ENCODE data around the gene TBXA2R. TPM values are rescaled to one million over a fixed set of nuclear protein-coding genes. Genes with fewer than 3 reads are reported as not detected.
"Not testable (repeated sequence)": the region's sequence is repeated elsewhere in the genome, so short reads cannot be mapped to it uniquely, and the experiment has no call there.

Gene TBXA2R
- total RNA-seq, 1 experiment from 2014 or later, result not detected

GRCh38 chr19:3577723-3578344 lies 28.8 kb downstream of the TBXA2R start:
- no peak for DNase-seq (ENCODE audit: low read depth)

GRCh38 chr19:3576696-3577443 lies 29.8 kb downstream of the TBXA2R start:
- DNase-seq (ENCODE audit: low read depth), result no peak

DNA sequence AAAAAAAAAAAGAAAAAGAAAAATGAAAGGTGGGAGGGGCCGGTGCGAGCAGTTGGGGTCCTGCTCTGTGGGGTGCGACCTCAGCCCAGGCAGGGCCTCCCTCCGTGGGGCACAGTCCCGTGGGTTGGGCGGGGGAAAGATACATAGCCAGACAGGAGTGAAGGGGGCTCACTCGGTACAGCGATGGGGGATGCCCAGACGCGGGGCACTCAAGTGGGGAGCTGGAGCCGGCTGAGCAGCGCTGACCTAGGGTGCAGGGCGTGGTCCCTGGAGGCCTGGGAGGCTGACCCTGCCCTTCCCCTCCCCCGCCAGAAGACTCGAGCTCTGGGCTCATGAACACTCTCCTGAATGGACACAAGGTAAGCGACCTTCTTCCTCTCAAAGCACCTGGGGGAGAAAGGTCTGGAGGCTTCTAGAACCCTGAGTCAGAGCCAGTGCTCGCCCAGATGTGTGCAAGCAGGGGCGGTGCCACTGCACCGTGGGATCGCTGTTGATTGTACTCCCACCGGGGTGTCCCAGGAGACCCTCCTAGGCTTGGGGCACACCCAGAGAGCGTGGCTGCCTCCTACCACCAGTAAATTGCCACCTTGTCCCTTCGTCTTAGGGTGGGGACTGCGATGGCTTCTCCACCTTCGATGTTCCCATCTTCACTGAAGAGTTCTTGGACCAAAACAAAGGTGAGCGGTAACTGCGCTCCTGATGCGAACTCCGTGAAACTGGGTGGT lies 30.6 kb downstream of the TBXA2R start:
- no peak for DNase-seq (ENCODE audit: low read depth)

- DNase-seq (ENCODE audit: low read depth), result peak; percentile 57
Observed at GRCh38 chr19:3575260-3575741, 31.4 kb downstream of the TBXA2R start.

- DNase-seq (ENCODE audit: low read depth), result peak; percentile 98
Observed at GRCh38 chr19:3573858-3574637, 32.6 kb downstream of the TBXA2R start.

- peak; percentile 39 for DNase-seq (ENCODE audit: low read depth)
Observed at GRCh38 chr19:3573162-3573857, 33.4 kb downstream of the TBXA2R start.

DNA sequence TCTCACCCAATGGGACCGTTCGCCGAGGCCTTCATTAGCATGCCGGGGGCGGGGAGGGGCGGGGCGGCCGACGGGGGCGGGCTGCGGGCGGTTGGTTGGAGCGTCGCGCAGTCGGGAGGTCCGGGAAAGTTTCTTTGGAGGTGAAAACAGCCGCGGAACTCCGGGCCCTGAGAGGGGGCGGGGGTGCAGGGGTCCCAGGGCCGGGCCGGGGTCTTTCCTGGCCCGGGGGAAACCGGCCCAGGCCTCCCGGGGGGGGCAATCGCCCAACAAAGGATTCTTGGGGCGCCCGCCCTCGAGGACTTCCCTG lies 33.9 kb downstream of the TBXA2R start, which contains the start of gene HMG20B:
Gene HMG20B (plus strand): TSS at position 90 of the 307 bp plus-strand sequence. CDS start 366 bp downstream, outside the sequence.
- no peak for DNase-seq (ENCODE audit: low read depth)

DNA sequence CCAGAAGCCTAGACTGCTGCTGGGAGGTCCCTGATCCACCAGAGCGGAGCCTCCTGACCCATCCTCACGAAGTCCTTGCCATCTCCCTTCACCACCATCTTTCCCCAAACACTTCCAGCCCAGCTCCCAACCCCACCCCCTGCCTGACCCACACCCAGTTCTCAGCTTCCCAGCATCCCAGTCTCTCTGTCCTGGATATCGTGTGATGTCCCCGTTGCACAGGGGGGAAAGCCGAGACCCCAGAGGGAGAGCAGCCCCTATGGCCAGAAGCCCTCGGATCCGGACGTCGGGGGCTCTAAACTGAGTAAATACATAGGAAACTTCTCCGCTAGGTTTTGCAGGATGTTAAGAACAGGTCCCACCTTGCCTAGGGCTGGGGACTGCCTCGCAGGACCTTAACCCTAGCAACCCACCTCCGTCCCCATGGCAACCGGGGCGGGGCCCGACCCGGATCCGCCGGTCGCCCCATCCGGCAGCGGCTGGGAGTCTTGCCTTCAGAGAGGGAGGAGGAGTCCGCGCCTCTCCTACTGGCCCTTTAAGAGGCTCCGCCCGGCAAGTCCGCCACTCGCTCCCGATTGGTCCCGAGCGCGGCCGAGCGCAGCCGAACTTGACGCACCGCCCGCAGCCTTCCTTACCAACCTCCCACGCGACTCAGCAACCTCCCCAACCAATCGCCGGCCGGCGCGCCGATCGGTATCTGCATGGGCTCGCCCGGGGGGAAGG lies 34.4 kb downstream of the TBXA2R start:
- peak; percentile 100 for DNase-seq (ENCODE audit: low read depth)

- no peak for DNase-seq (ENCODE audit: low read depth)
Observed at GRCh38 chr19:3570606-3571011, 36.1 kb downstream of the TBXA2R start.

DNA sequence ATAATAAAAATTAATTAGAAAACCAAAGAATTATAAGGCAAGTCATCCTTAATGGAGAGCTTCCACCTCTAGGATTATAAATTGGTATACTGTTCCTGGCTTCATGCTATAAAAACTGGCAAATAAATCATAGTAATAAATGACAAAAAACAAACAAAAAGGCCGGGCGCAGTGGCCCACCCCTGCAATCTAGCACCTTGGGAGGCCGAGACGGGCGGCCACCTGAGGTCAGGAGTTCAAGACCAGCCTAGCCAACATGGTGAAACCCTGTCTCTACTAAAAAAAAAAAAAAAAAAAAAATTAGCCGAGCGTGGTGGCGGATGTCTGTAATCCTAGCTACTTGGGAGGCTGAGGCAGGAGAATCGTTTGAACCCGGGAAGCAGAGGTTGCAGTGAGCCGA lies 36.6 kb downstream of the TBXA2R start:
- DNase-seq (ENCODE audit: low read depth), result not testable (repeated sequence)

GRCh38 chr19:3565139-3565538 lies 41.5 kb downstream of the TBXA2R start:
- peak; percentile 92 for DNase-seq (ENCODE audit: low read depth)

- no peak for DNase-seq (ENCODE audit: low read depth)
Observed at GRCh38 chr19:3563709-3564524, 42.8 kb downstream of the TBXA2R start.

GRCh38 chr19:3557461-3558248 lies 49.0 kb downstream of the TBXA2R start, which contains the start of gene MFSD12:
TSS of gene MFSD12 (minus strand) at chr19:3557586. CDS start at chr19:3557403, 183 bp downstream.
- DNase-seq (ENCODE audit: low read depth), result peak; percentile 98

DNA sequence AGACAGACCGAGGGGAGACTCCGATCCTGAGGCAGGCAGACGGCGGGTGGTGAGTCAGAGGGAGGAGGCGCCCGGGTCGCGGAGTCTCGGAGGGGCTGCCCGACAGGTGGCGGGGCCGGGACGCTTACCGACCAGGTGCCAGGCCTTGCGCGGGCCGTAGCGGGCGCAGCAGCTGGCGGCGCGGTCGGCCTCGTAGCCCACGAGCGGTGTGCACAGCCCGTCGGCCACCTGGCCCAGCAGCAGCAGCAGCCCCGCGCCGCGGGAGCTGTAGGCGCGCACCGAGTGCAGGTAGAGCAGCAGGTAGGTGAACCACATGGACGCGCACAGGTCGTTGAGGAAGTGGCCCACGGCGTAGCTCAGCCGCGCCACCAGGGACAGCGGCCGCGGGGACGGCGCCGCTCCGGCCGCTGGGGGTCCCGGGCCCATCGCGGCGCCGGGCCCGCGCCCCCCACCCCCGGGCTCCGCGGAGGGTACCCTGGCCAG lies 49.7 kb downstream of the TBXA2R start:
- DNase-seq (ENCODE audit: low read depth), result peak; percentile 76

- no peak for DNase-seq (ENCODE audit: low read depth)
Observed at GRCh38 chr19:3556423-3556977, 50.2 kb downstream of the TBXA2R start.

- DNase-seq (ENCODE audit: low read depth), result no peak
Observed at GRCh38 chr19:3555653-3556422, 50.8 kb downstream of the TBXA2R start.
